H9 (cell line): Measurements from ENCODE around the gene ZNF236. TPM values are rescaled to one million over a fixed set of nuclear protein-coding genes. Genes with fewer than 3 reads are reported as not detected.

ENCODE experiments used
- DNase-seq: peaks from one replicate; pipeline ENCODE4 v3.0.0-alpha.2; 2017
- H2AFZ ChIP-seq: one replicate; pipeline ENCODE4 v1.6.1; 2013; ENCODE audit warnings: mild to moderate bottlenecking, low read length, control low read depth, moderate library complexity
- H2AK5ac ChIP-seq: 2 replicates; pipeline ENCODE4 v1.6.1; 2013; ENCODE audit warnings: low read length, control low read depth, mixed read lengths; ENCODE audit not compliant: insufficient read length
- H2BK120ac ChIP-seq: one replicate; pipeline ENCODE4 v1.6.1; 2013; ENCODE audit warnings: low read depth, mild to moderate bottlenecking, low read length, control low read depth, inconsistent platforms; ENCODE audit not compliant: poor library complexity, severe bottlenecking
- H2BK12ac ChIP-seq: 2 replicates; pipeline ENCODE4 v1.6.1; 2013; ENCODE audit warnings: low read length, control low read depth, mixed read lengths, low read depth; ENCODE audit not compliant: insufficient read length
- H2BK15ac ChIP-seq: 2 replicates; pipeline ENCODE4 v1.6.1; 2013; ENCODE audit warnings: low read depth, low read length, control low read depth
- H2BK20ac ChIP-seq: one replicate; pipeline ENCODE4 v1.6.1; 2013; ENCODE audit warnings: low read depth, mild to moderate bottlenecking, low read length, control low read depth, inconsistent platforms; ENCODE audit not compliant: poor library complexity, severe bottlenecking
- H2BK5ac ChIP-seq: 2 replicates; pipeline ENCODE4 v1.6.1; 2013; ENCODE audit warnings: low read length, control low read depth, mixed read lengths; ENCODE audit not compliant: insufficient read length
- H3K14ac ChIP-seq: 2 replicates; pipeline ENCODE4 v1.6.1; 2013; ENCODE audit warnings: low read length, control low read depth; ENCODE audit not compliant: insufficient read depth
- H3K18ac ChIP-seq: 2 replicates; pipeline ENCODE4 v1.6.1; 2013; ENCODE audit warnings: low read depth, mild to moderate bottlenecking, mixed read lengths, low read length, control low read depth; ENCODE audit not compliant: insufficient read length
- H3K23ac ChIP-seq: 2 replicates; pipeline ENCODE4 v1.6.1; 2013; ENCODE audit warnings: low read length, control low read depth, mixed read lengths, low read depth; ENCODE audit not compliant: insufficient read length
- H3K23me2 ChIP-seq: 2 replicates; pipeline ENCODE4 v1.6.1; 2013; ENCODE audit warnings: low read depth, mild to moderate bottlenecking, mixed read lengths, low read length, control low read depth; ENCODE audit not compliant: insufficient read length, poor library complexity, severe bottlenecking
- H3K27ac ChIP-seq: 2 replicates; pipeline ENCODE4 v1.5.1; 2013; ENCODE audit warnings: low read length, control low read depth, mixed read lengths, low read depth; ENCODE audit not compliant: insufficient read length
- H3K27me3 ChIP-seq: 2 replicates; pipeline ENCODE4 v1.6.1; 2013; ENCODE audit warnings: low read length, control low read depth, inconsistent platforms; ENCODE audit not compliant: insufficient read depth
- H3K4ac ChIP-seq: 2 replicates; pipeline ENCODE4 v1.6.1; 2013; ENCODE audit warnings: low read depth, mild to moderate bottlenecking, control low read depth, inconsistent platforms, low read length, moderate library complexity
- H3K4me1 ChIP-seq: 2 replicates; pipeline ENCODE4 v1.6.1; 2013; ENCODE audit warnings: low read length, control low read depth, inconsistent platforms; ENCODE audit not compliant: insufficient read depth
- H3K4me2 ChIP-seq: 2 replicates; pipeline ENCODE4 v1.6.1; 2013; ENCODE audit warnings: low read length, control low read depth, mixed read lengths; ENCODE audit not compliant: insufficient read length, insufficient read depth
- H3K56ac ChIP-seq: 2 replicates; pipeline ENCODE4 v1.6.1; 2013; ENCODE audit warnings: low read depth, mild to moderate bottlenecking, mixed read lengths, low read length, control low read depth; ENCODE audit not compliant: insufficient read length
- H3K79me1 ChIP-seq: 2 replicates; pipeline ENCODE4 v1.6.1; 2013; ENCODE audit warnings: low read depth, mild to moderate bottlenecking, moderate library complexity, low read length, control low read depth, inconsistent platforms; ENCODE audit not compliant: insufficient read depth, poor library complexity, severe bottlenecking
- H3K79me2 ChIP-seq: 2 replicates; pipeline ENCODE4 v1.6.1; 2013; ENCODE audit warnings: low read length, control low read depth, inconsistent platforms; ENCODE audit not compliant: insufficient read depth
- H3K9ac ChIP-seq: 2 replicates; pipeline ENCODE4 v1.6.1; 2013; ENCODE audit warnings: low read length, control low read depth, mixed read lengths; ENCODE audit not compliant: insufficient read length; ENCODE audit errors: extremely low read depth
- H3K9me3 ChIP-seq: one replicate; pipeline ENCODE4 v1.6.1; 2013; ENCODE audit warnings: low read depth, low read length, inconsistent platforms; ENCODE audit not compliant: control insufficient read depth
- H3T11ph ChIP-seq: one replicate; pipeline ENCODE4 v1.6.1; 2013; ENCODE audit warnings: mild to moderate bottlenecking, low read length, control low read depth, inconsistent platforms
- H4K20me1 ChIP-seq: one replicate; pipeline ENCODE4 v1.6.1; 2013; ENCODE audit not compliant: control insufficient read depth, insufficient read length, insufficient read depth
- H4K5ac ChIP-seq: 2 replicates; pipeline ENCODE4 v1.6.1; 2013; ENCODE audit warnings: low read depth, mild to moderate bottlenecking, mixed read lengths, low read length, control low read depth; ENCODE audit not compliant: insufficient read length
- H4K8ac ChIP-seq: replicated peaks from 2 replicates; pipeline ENCODE4 v1.6.1; 2013; ENCODE audit warnings: low read length, control low read depth, mixed read lengths, low read depth; ENCODE audit not compliant: insufficient read length
- H4K91ac ChIP-seq: 2 replicates; pipeline ENCODE4 v1.6.1; 2013; ENCODE audit warnings: low read depth, mild to moderate bottlenecking, moderate library complexity, mixed read lengths, low read length, control low read depth; ENCODE audit not compliant: insufficient read length
- H3K27ac Mint-ChIP-seq, 3 experiments: 2 replicates in 2 of 3; 3 replicates in 1 of 3; pipeline ENCODE4 v1.8.0; 2020 to 2021; ENCODE audit warnings: mixed read lengths in 3 of 3, mild to moderate bottlenecking in 1 of 3, moderate library complexity in 1 of 3
- H3K27me3 Mint-ChIP-seq: 2 replicates; pipeline ENCODE4 v1.8.0; 2021; ENCODE audit warnings: low read depth, mild to moderate bottlenecking, moderate library complexity, mixed read lengths
- H3K36me3 Mint-ChIP-seq, 3 experiments: 2 replicates in 2 of 3; 3 replicates in 1 of 3; pipeline ENCODE4 v1.8.0; 2020 to 2021; ENCODE audit warnings: low read depth in 3 of 3, mixed read lengths in 3 of 3; ENCODE audit not compliant: insufficient read depth in 1 of 3
- H3K4me1 Mint-ChIP-seq, 2 experiments: 2 replicates each; pipeline ENCODE4 v1.8.0; 2020; ENCODE audit warnings: mixed read lengths in 2 of 2
- H3K4me3 Mint-ChIP-seq, 2 experiments: 2 replicates in 1 of 2; 3 replicates in 1 of 2; pipeline ENCODE4 v1.8.0; 2020 to 2021; ENCODE audit warnings: mild to moderate bottlenecking in 2 of 2, mixed read lengths in 2 of 2, moderate library complexity in 1 of 2
- H3K9me3 Mint-ChIP-seq, 2 experiments: 2 replicates in 1 of 2; 3 replicates in 1 of 2; pipeline ENCODE4 v1.8.0; 2020; ENCODE audit warnings: mild to moderate bottlenecking in 2 of 2, mixed read lengths in 2 of 2, moderate library complexity in 1 of 2
- WGBS: extraction: QIAGEN DNeasy Blood & Tissue Kit; methylation state at CpG from one replicate; pipeline ENCODE4 v1.1.7; 2013; ENCODE audit warnings: missing lambda C conversion rate, low lambda C conversion rate, mixed read lengths; ENCODE audit not compliant: insufficient read length; ENCODE audit errors: extremely low coverage; 5-methylcytosine and 5-hydroxymethylcytosine counted together
- total RNA-seq: library from RNA; stranded (reverse); gene quantifications from 2 replicates; pipeline ENCODE4 v1.2.1, GENCODE V29; 2021
- TF ChIP-seq, protein P1 (sequence below): fragments of 200-600 bp; sonication (generic); conservative IDR thresholded peaks from 3 replicates; pipeline ENCODE4 v1.8.0; 2021; ENCODE audit warnings: antibody characterized with exemption, mild to moderate bottlenecking

Gene ZNF236
- total RNA-seq, 1 experiment from 2014 or later, result 16.0 TPM

DNA sequence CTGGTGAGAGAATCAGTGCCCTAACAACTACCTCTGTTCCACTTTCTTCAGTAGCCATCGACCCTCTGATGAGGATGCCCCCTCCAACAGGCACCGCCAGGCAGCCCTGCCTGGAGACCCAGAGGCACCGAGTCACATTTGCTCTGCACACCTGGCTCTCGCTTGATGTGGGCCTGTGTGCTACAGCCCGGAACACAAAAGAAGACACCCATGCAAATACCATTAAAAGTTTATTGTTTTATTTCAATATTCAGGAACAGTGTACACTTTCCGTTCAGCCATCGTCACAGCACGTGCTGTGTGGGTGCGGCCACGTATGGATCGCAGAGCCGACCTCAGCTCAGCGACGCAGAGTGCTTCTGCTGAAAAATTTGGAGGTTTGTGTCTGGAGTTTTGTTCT is 156.3 kb downstream of the ZNF236 start:
- Histone ChIP-seq H2BK20ac (no peak overlapping the region), H2AFZ (no peak overlapping the region), H3K79me2 (no peaks in the 10 kb centered on the region), H4K91ac (no peak overlapping the region), H3K27ac (no peak overlapping the region), H3K9ac (no peak overlapping the region), H2BK15ac (no peak overlapping the region), H3K4me2 (no peak overlapping the region), H3K18ac (no peak overlapping the region), H3T11ph (no peak overlapping the region), H3K27me3 (no peaks in the 10 kb centered on the region), H3K4ac (no peak overlapping the region), H3K4me1 (peaks cover 7% of the 10 kb centered on the region), H3K79me1 (no peaks in the 10 kb centered on the region), H4K20me1 (no peaks in the 10 kb centered on the region), H2BK120ac (no peak overlapping the region), H3K23me2 (no peaks in the 10 kb centered on the region), H3K9me3 (no peaks in the 10 kb centered on the region), H2AK5ac (no peak overlapping the region), H4K8ac (no peak overlapping the region), H3K14ac (no peak overlapping the region), H4K5ac (no peak overlapping the region), H2BK5ac (no peak overlapping the region), H2BK12ac (no peak overlapping the region), H3K23ac (no peak overlapping the region), H3K56ac (no peak overlapping the region)
- peaks cover 0 to 6% (median 1%) of the 10 kb centered on the region in 3 experiments; a peak in 3 of 7 replicates for H3K36me3 Mint-ChIP-seq
- H3K4me3 Mint-ChIP-seq, result no peak overlapping the region
- TF ChIP-seq, protein P1, sequence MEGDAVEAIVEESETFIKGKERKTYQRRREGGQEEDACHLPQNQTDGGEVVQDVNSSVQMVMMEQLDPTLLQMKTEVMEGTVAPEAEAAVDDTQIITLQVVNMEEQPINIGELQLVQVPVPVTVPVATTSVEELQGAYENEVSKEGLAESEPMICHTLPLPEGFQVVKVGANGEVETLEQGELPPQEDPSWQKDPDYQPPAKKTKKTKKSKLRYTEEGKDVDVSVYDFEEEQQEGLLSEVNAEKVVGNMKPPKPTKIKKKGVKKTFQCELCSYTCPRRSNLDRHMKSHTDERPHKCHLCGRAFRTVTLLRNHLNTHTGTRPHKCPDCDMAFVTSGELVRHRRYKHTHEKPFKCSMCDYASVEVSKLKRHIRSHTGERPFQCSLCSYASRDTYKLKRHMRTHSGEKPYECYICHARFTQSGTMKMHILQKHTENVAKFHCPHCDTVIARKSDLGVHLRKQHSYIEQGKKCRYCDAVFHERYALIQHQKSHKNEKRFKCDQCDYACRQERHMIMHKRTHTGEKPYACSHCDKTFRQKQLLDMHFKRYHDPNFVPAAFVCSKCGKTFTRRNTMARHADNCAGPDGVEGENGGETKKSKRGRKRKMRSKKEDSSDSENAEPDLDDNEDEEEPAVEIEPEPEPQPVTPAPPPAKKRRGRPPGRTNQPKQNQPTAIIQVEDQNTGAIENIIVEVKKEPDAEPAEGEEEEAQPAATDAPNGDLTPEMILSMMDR, result no peak
- no CpG with 5 or more reads among the region's 14 CpGs for WGBS
- H3K27me3 Mint-ChIP-seq, result no peaks in the 10 kb centered on the region
- H3K9me3 Mint-ChIP-seq, result no peaks in the 10 kb centered on the region
- no peak for DNase-seq
- peaks cover 48 to 54% of the 10 kb centered on the region in 2 experiments for H3K4me1 Mint-ChIP-seq
- peak overlapping the region in 1 of 3 experiments; percentile 49; a peak in 1 of 7 replicates for H3K27ac Mint-ChIP-seq
